Measurements from ENCODE around the gene PTP4A1. TPM values are rescaled to one million over a fixed set of nuclear protein-coding genes. Genes with fewer than 3 reads are reported as not detected.
A peak's percentile ranks its signal among the peaks of the same experiment; 100 is the strongest.

PTP4A1 gene
- total RNA-seq, 1 experiment from 2014 or later = 80.1 TPM

DNA sequence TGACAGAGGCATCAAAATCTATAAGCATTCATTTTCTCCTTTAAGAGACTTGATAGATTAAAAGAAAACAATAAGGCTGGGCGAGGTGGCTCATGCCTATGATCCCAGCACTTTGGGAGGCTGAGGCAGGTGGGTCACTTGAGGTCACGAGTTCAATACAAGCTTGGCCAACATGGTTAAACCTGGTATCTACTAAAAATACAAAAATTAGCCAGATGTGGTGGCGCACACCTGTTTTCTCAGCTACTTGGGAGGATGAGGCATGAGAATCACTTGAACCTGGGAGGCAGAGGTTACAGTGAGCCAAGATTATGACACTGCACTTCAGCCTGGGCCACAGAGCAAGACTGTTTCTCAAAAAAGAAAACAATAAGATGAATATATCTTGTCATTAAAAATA, 39.3 kb upstream of the PTP4A1 start:
- POLR2A ChIA-PET (ENCODE audit: low non-redundant PET) = no interaction called here
- no peaks in the 10 kb centered on the region for H3K27me3 ChIP-seq (replicated peaks; ENCODE audit: insufficient read depth, low read depth, low read length, poor library complexity)
- no peak overlapping the region for H3K4me3 ChIP-seq (ENCODE audit: low read depth, low read length, poor library complexity, severe bottlenecking)
- H3K4me1 ChIP-seq (ENCODE audit: insufficient read depth, low read length, poor library complexity, severe bottlenecking) = no peaks in the 10 kb centered on the region
- CTCF ChIA-PET = no interaction called here
- no peak for DNase-seq (ENCODE audit: low spot score)
- H3K9me3 ChIP-seq (ENCODE audit: low read depth, low read length, poor library complexity, severe bottlenecking) = no peaks in the 10 kb centered on the region
- no peak overlapping the region for H3K27ac ChIP-seq (ENCODE audit: low read depth, low read length, poor library complexity, severe bottlenecking)
- intact Hi-C loops (cut with micrococcal nuclease; ENCODE audit: unreplicated experiment) = no loop called here
- H3K36me3 ChIP-seq (ENCODE audit: insufficient read depth, low read length, poor library complexity, severe bottlenecking) = no peaks in the 10 kb centered on the region
- TF ChIP-seq CTCF (conservative IDR thresholded peaks at IDR 0.05; ENCODE audit: low read depth, low read length) = no peak
- no TSS peak for BruUV-seq (replicated peaks)

- Histone ChIP-seq H3K4me3 (ENCODE audit: low read depth, low read length, poor library complexity, severe bottlenecking) (no peak overlapping the region), H3K27ac (ENCODE audit: low read depth, low read length, poor library complexity, severe bottlenecking) (no peak overlapping the region), H3K9me3 (ENCODE audit: low read depth, low read length, poor library complexity, severe bottlenecking) (no peaks in the 10 kb centered on the region), H3K27me3 (replicated peaks; ENCODE audit: insufficient read depth, low read depth, low read length, poor library complexity) (no peaks in the 10 kb centered on the region), H3K4me1 (ENCODE audit: insufficient read depth, low read length, poor library complexity, severe bottlenecking) (no peaks in the 10 kb centered on the region), H3K36me3 (ENCODE audit: insufficient read depth, low read length, poor library complexity, severe bottlenecking) (no peaks in the 10 kb centered on the region)
- TF ChIP-seq EZH2 (IDR thresholded peaks at IDR 0.05; ENCODE audit: borderline replicate concordance, low read depth, low read length, poor library complexity, severe bottlenecking) = no peak
- TF ChIP-seq CTCF (conservative IDR thresholded peaks at IDR 0.05; ENCODE audit: low read depth, low read length) = no peak
- intact Hi-C loops (cut with micrococcal nuclease; ENCODE audit: unreplicated experiment) = no loop called here
- POLR2A ChIA-PET (ENCODE audit: low non-redundant PET) = no interaction called here
- no peak for DNase-seq (ENCODE audit: low spot score)
- CTCF ChIA-PET = no interaction called here
- BruUV-seq (replicated peaks) = no TSS peak
These were observed 38.3 kb upstream of the PTP4A1 start for GRCh38 chr6:63533952-63534351.

DNA sequence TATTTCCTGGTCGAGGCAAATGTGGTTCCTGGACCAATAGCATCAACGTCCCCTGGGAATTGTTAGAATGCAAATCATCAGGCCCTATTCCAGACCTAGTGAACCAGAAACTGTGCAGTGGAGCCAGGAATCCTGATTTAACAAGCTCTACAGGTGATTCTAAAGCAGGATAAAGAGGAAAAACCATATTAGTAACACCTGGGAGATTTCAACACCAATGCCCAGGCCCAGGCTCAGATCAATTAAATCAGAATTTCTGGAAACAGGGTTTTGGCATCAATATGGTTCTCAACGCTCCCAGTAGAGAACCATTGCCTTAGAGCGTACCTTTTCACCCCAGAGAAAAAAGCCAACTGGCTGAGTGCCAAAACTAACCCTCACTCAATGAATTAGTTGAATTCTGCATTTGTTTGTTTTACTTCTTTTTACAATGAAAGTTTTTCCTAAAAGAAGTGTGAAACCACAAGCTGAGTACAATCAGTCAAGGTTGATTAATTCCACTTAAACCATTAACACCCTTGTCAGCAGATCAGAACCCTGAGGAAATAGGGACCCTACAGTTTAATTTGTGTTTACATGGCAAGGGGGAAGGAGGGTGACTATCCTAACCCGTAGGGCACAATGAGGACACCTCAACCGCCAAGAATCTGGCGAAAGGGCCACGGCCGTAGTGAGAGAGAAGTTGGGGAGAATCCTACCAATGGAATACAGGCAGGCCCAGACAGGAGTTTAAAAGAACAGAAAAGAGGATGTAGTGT, 34.9 kb upstream of the PTP4A1 start:
- POLR2A ChIA-PET (ENCODE audit: low non-redundant PET) = no interaction called here

More for the DNA sequence above, 34.9 kb upstream of the PTP4A1 start:
- Histone ChIP-seq H3K9me3 (ENCODE audit: low read depth, low read length, poor library complexity, severe bottlenecking) (no peaks in the 10 kb centered on the region), H3K36me3 (ENCODE audit: insufficient read depth, low read length, poor library complexity, severe bottlenecking) (no peaks in the 10 kb centered on the region), H3K27me3 (replicated peaks; ENCODE audit: insufficient read depth, low read depth, low read length, poor library complexity) (no peaks in the 10 kb centered on the region), H3K27ac (ENCODE audit: low read depth, low read length, poor library complexity, severe bottlenecking) (no peak overlapping the region), H3K4me3 (ENCODE audit: low read depth, low read length, poor library complexity, severe bottlenecking) (no peak overlapping the region), H3K4me1 (ENCODE audit: insufficient read depth, low read length, poor library complexity, severe bottlenecking) (no peaks in the 10 kb centered on the region)
- no TSS peak for BruUV-seq (replicated peaks)
- intact Hi-C loops (cut with micrococcal nuclease; ENCODE audit: unreplicated experiment) = no loop called here
- CTCF ChIA-PET = no interaction called here
- TF ChIP-seq EZH2 (IDR thresholded peaks at IDR 0.05; ENCODE audit: borderline replicate concordance, low read depth, low read length, poor library complexity, severe bottlenecking) (no peak), CTCF (conservative IDR thresholded peaks at IDR 0.05; ENCODE audit: low read depth, low read length) (no peak)
- peak; percentile 5 for DNase-seq (ENCODE audit: low spot score)

All from A673 (cell line).